Liver (tissue), 9 donors: ENCODE data around the gene SUMO2. TPM values are rescaled to one million over a fixed set of nuclear protein-coding genes. Genes with fewer than 3 reads are reported as not detected.

Experiments used
- DNase-seq: peaks from one replicate; pipeline ENCODE4 v3.0.0-alpha.2; 2017; ENCODE audit warnings: low spot score
- H3K27ac ChIP-seq, 2 donors: one replicate each; pipeline ENCODE4 v1.7.0; 2013; ENCODE audit warnings: inconsistent platforms in 2 of 2, low read length in 2 of 2, control low read depth in 1 of 2, low read depth in 1 of 2, mild to moderate bottlenecking in 1 of 2
- H3K27me3 ChIP-seq, 4 donors: one replicate each; pipeline versions ENCODE4 v1.6.1 to v1.7.0; 2013; ENCODE audit warnings: low read length in 3 of 4, inconsistent platforms in 1 of 4, mild to moderate bottlenecking in 1 of 4, moderate library complexity in 1 of 4; ENCODE audit not compliant: control insufficient read depth in 4 of 4, insufficient read depth in 4 of 4
- H3K36me3 ChIP-seq, 4 donors: one replicate each; pipeline versions ENCODE4 v1.6.1 to v1.7.0; 2013; ENCODE audit warnings: low read length in 3 of 4, mild to moderate bottlenecking in 3 of 4, low read depth in 1 of 4, moderate library complexity in 1 of 4; ENCODE audit not compliant: control insufficient read depth in 4 of 4, insufficient read depth in 3 of 4
- H3K4me1 ChIP-seq, 4 donors: one replicate each; pipeline versions ENCODE4 v1.6.1 to v1.7.0; 2013; ENCODE audit warnings: low read length in 3 of 4, mild to moderate bottlenecking in 3 of 4, moderate library complexity in 1 of 4; ENCODE audit not compliant: control insufficient read depth in 4 of 4, insufficient read depth in 4 of 4
- H3K4me3 ChIP-seq, 3 donors: one replicate each; pipeline versions ENCODE4 v1.6.1 to v1.7.0; 2013; ENCODE audit warnings: low read length in 3 of 3, control low read depth in 1 of 3, low read depth in 1 of 3, mild to moderate bottlenecking in 1 of 3
- H3K9ac ChIP-seq, 2 donors: one replicate each; pipeline ENCODE4 v1.7.0; 2013; ENCODE audit warnings: low read length in 2 of 2, mild to moderate bottlenecking in 2 of 2, moderate library complexity in 2 of 2, control low read depth in 1 of 2, low read depth in 1 of 2
- H3K9me3 ChIP-seq, 4 donors: one replicate each; pipeline versions ENCODE4 v1.6.1 to v1.7.0; 2013; ENCODE audit warnings: low read length in 3 of 4; ENCODE audit not compliant: control insufficient read depth in 4 of 4
- ATF3 ChIP-seq: IDR thresholded peaks from 2 replicates; pipeline ENCODE4 v1.6.1; 2016; ENCODE audit warnings: antibody characterized with exemption
- CTCF ChIP-seq: fragments of 150-350 bp; IDR thresholded peaks from 2 replicates; pipeline ENCODE4 v1.5.1; 2017; ENCODE audit warnings: improper control_type of control experiment, low read depth, low read length; ENCODE audit not compliant: missing input control
- EGR1 ChIP-seq, 2 donors: IDR thresholded peaks; 2 replicates each; pipeline ENCODE4 v1.6.1; 2016 to 2018; ENCODE audit warnings: antibody characterized with exemption in 2 of 2, low read depth in 2 of 2
- FOXA1 ChIP-seq: IDR thresholded peaks from 2 replicates; pipeline ENCODE4 v1.6.1; 2016; ENCODE audit warnings: antibody characterized with exemption
- FOXA2 ChIP-seq: IDR thresholded peaks from 2 replicates; pipeline ENCODE4 v1.6.1; 2016; ENCODE audit warnings: antibody characterized with exemption
- HNF4A ChIP-seq, 2 donors: conservative IDR thresholded peaks; 2 replicates each; pipeline ENCODE4 v1.6.1; 2016; ENCODE audit warnings: antibody characterized with exemption in 2 of 2, mild to moderate bottlenecking in 2 of 2
- HNF4G ChIP-seq: IDR thresholded peaks from 2 replicates; pipeline ENCODE4 v1.6.1; 2016; ENCODE audit warnings: antibody characterized with exemption
- JUND ChIP-seq, 2 donors: IDR thresholded peaks; 2 replicates each; pipeline ENCODE4 v1.6.1; 2016; ENCODE audit warnings: antibody characterized with exemption in 2 of 2
- MAX ChIP-seq: IDR thresholded peaks from 2 replicates; pipeline ENCODE4 v1.6.1; 2016; ENCODE audit warnings: antibody characterized with exemption
- NR2F2 ChIP-seq: IDR thresholded peaks from 2 replicates; pipeline ENCODE4 v1.6.1; 2016; ENCODE audit warnings: antibody characterized with exemption
- RAD21 ChIP-seq, 2 donors: IDR thresholded peaks; 2 replicates each; pipeline ENCODE4 v1.6.1; 2016; ENCODE audit warnings: antibody characterized with exemption in 2 of 2, mild to moderate bottlenecking in 2 of 2
- REST ChIP-seq: IDR thresholded peaks from 2 replicates; pipeline ENCODE4 v1.6.1; 2016; ENCODE audit warnings: antibody characterized with exemption, mild to moderate bottlenecking
- RXRA ChIP-seq, 2 donors: IDR thresholded peaks; 2 replicates each; pipeline ENCODE4 v1.6.1; 2017 to 2018; ENCODE audit warnings: antibody characterized with exemption in 2 of 2, mild to moderate bottlenecking in 1 of 2
- SP1 ChIP-seq: IDR thresholded peaks from 2 replicates; pipeline ENCODE4 v1.6.1; 2018; ENCODE audit warnings: antibody characterized with exemption, mild to moderate bottlenecking
- TAF1 ChIP-seq: conservative IDR thresholded peaks from 2 replicates; pipeline ENCODE4 v1.6.1; 2016; ENCODE audit warnings: antibody characterized with exemption, mild to moderate bottlenecking
- WGBS: extraction: QIAGEN DNeasy Blood & Tissue Kit; methylation state at CpG from one replicate; pipeline ENCODE4 v1.1.7; 2013; 5-methylcytosine and 5-hydroxymethylcytosine counted together
- polyA plus RNA-seq, 2 donors: library from polyadenylated mRNA; stranded (reverse) in 1 of 2; unstranded in 1 of 2; fragments of 200-250 nt in 1 of 2; fragments of >200 nt in 1 of 2; fragmentation: Nextera tagmentation in 1 of 2; extraction: Ambion mirVana in 1 of 2; gene quantifications; one replicate each; pipeline versions ENCODE4 v1.2.1 to v1.2.3, GENCODE V29; 2013 to 2015
- total RNA-seq, 2 donors: library from RNA; depleted of rRNA; stranded (reverse); fragments of >200 nt; gene quantifications; one replicate each; pipeline ENCODE4 v1.2.3, GENCODE V29; 2014
- donor health status: healthy.
- donor health status: healthy.
- donor health status: healthy.
- donor health status: healthy.
- donor health status: healthy.

The SUMO2 gene
- total and polyA plus RNA-seq, 4 donors: 20.9 to 160 (median 50.5) TPM

- 83% methylated on average over 4 of the region's 4 CpGs for WGBS
- H3K9me3 ChIP-seq: no peaks in the 10 kb centered on the region
- TF ChIP-seq JUND (IDR thresholded peaks at IDR 0.05): no peak
- TF ChIP-seq RXRA (IDR thresholded peaks at IDR 0.05): no peak
- no peak for TF ChIP-seq HNF4A (conservative IDR thresholded peaks at IDR 0.05)
- TF ChIP-seq RAD21 (IDR thresholded peaks at IDR 0.05): no peak
- no peak for TF ChIP-seq ATF3
- no peak for TF ChIP-seq HNF4G
- TF ChIP-seq MAX: no peak
- TF ChIP-seq EGR1 (IDR thresholded peaks at IDR 0.05; ENCODE audit: low read depth in 2 of 2): no peak
- no peak for TF ChIP-seq FOXA1
- TF ChIP-seq REST: no peak
- no peak for TF ChIP-seq CTCF
- TF ChIP-seq TAF1: no peak
- no peak for TF ChIP-seq NR2F2
- TF ChIP-seq SP1: no peak
- no peaks in the 10 kb centered on the region for H3K36me3 ChIP-seq
- no peaks in the 10 kb centered on the region for H3K27me3 ChIP-seq
- DNase-seq: no peak
- H3K4me3 ChIP-seq: no peak overlapping the region
- no peak overlapping the region for H3K9ac ChIP-seq
- H3K27ac ChIP-seq: no peak overlapping the region
- peaks cover 0 to 1% (median 0%) of the 10 kb centered on the region in 4 donors for H3K4me1 ChIP-seq
These were observed 8.8 kb upstream of the SUMO2 start for GRCh38 chr17:75191584-75191983.

GRCh38 chr17:75188614-75189013, 5.9 kb upstream of the SUMO2 start:
- 89% methylated on average over 6 of the region's 6 CpGs for WGBS
- no peak for TF ChIP-seq EGR1 (IDR thresholded peaks at IDR 0.05; ENCODE audit: low read depth in 2 of 2)
- TF ChIP-seq SP1: no peak
- TF ChIP-seq HNF4A (conservative IDR thresholded peaks at IDR 0.05): no peak
- no peak for TF ChIP-seq RXRA (IDR thresholded peaks at IDR 0.05)
- TF ChIP-seq MAX: no peak
- TF ChIP-seq FOXA2: no peak
- Histone ChIP-seq H3K4me3 (no peak overlapping the region), H3K27me3 (no peaks in the 10 kb centered on the region), H3K36me3 (no peaks in the 10 kb centered on the region), H3K27ac (no peak overlapping the region), H3K9ac (no peak overlapping the region), H3K9me3 (no peaks in the 10 kb centered on the region), H3K4me1 (peaks cover 0 to 1% (median 0%) of the 10 kb centered on the region in 4 donors)
- no peak for DNase-seq
